ENCODE data around the gene ELL. TPM values are rescaled to one million over a fixed set of nuclear protein-coding genes. Genes with fewer than 3 reads are reported as not detected.

Gene ELL
- total and polyA plus RNA-seq, 9 of the 15 experiments (the other 6 are each of a cell fraction or from before 2014, with no cell fraction given): 0.24 to 22.5 (median 4.1) TPM

DNA sequence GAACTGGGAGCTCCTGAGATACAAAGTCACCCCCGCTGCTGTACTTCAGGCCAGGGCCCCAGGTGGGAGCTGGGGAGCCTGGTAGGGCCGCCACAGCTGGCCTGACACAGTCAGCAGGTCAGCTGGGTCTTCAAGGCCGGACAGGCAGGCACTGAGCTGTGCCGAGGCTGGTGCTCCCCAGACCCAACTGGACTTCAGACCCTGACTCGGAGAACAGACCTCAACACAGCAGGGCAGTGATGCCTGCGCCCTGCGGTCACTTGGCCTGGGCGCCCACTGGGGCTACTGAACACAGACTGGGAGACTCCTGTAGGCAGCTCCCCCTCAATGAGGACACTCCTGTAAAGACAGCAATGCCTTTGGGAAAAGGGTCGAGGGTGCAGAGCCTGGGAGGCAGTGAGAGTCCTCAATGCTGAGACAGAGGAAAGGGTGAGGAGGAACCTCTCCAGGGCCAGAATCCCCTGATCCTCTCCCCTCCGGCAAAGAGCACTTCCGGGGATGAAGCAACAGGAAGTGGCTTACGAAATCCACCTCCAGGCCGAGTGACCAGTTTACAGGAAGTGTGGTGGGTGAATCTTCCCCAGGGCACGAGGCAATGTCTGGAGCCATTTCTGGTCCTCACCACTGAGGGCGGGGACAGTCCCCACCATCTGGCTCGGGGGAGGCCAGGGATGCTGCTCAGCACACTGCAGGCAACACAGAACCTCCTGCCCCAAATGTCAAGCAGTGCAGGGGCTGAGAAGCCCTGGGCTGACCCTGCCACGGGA is 43.1 kb downstream of the ELL start:
- Histone ChIP-seq H2AFZ (ENCODE audit: low read depth, low read length) (no peak overlapping the region), H3K9me3 (replicated peaks; ENCODE audit: control insufficient read depth, insufficient read depth, low read depth, low read length) (no peaks in the 10 kb centered on the region), H4K20me1 (replicated peaks; ENCODE audit: control insufficient read depth, insufficient read depth, low read length) (peaks cover 43% of the 10 kb centered on the region), H3K27ac (ENCODE audit: extremely low read depth, low read depth, low read length) (peak overlapping the region; percentile 51; the same call in 2 of the 3 replicates), H3K9ac (ENCODE audit: insufficient read depth in 1 of 2, low read depth in 2 of 2, low read length in 2 of 2) (peak overlapping the region; percentile 9 to 85; a peak in 3 of 4 replicates), H3K27me3 (ENCODE audit: control insufficient read depth in 2 of 2, insufficient read depth in 2 of 2, low read length in 2 of 2) (no peaks in the 10 kb centered on the region), H3K4me3 (no peak overlapping the region), H3K4me2 (ENCODE audit: insufficient read depth, low read length) (no peak overlapping the region; the same call in 1 of the 2 replicates), H3K9me1 (ENCODE audit: control insufficient read depth, insufficient read depth, low read length) (peaks cover 5% of the 10 kb centered on the region), H3K36me3 (ENCODE audit: control insufficient read depth, insufficient read depth, low read length) (no peaks in the 10 kb centered on the region; the same call in 2 of the 3 replicates), H3K4me1 (replicated peaks in 1 of 2; ENCODE audit: control insufficient read depth in 2 of 2, insufficient read depth in 2 of 2, low read length in 2 of 2) (peaks cover 42 to 60% of the 10 kb centered on the region in 2 experiments), H3K79me2 (ENCODE audit: control insufficient read depth, insufficient read depth, low read length) (peaks cover 95% of the 10 kb centered on the region)
- in situ Hi-C loops (cut with MboI): no loop called here
- intact Hi-C loops (cut with micrococcal nuclease): loop anchor here (5.0 kb wide), 1 partner anchor 114 kb away; no protein-coding TSS in a partner anchor
- ChIA-PET POLR2A (no interaction called here), CTCF (ENCODE audit: low intra/inter-chr PET ratio) (interaction anchor here (0.7 kb wide), 1 partner anchor 16 kb away, joined by 3 read pairs; no protein-coding TSS in a partner anchor)
- ATAC-seq (peak; percentile 82), FAIRE-seq (peak; percentile 89), DNase-seq (ENCODE audit: extremely low read depth in 1 of 4, low spot score in 3 of 4) (peak in 2 of 4 experiments; percentile 69 to 71)
- WGBS (ENCODE audit: insufficient coverage, low coverage, missing lambda C conversion rate): 58% methylated on average over 17 of the region's 17 CpGs
- no TSS peak for BruUV-seq (replicated peaks)
- 0 out of 2 replicates have a peak, but pooled peaks have one; percentile 27 for TF ChIP-seq ATF7 (IDR thresholded peaks at IDR 0.05)
- TF ChIP-seq, protein P1, sequence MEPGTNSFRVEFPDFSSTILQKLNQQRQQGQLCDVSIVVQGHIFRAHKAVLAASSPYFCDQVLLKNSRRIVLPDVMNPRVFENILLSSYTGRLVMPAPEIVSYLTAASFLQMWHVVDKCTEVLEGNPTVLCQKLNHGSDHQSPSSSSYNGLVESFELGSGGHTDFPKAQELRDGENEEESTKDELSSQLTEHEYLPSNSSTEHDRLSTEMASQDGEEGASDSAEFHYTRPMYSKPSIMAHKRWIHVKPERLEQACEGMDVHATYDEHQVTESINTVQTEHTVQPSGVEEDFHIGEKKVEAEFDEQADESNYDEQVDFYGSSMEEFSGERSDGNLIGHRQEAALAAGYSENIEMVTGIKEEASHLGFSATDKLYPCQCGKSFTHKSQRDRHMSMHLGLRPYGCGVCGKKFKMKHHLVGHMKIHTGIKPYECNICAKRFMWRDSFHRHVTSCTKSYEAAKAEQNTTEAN (CRISPR knock-in tag; IDR thresholded peaks at IDR 0.05): no peak
- peak; percentile 92 for TF ChIP-seq GABPB1 (CRISPR knock-in tag; IDR thresholded peaks at IDR 0.05)
- no peak for TF ChIP-seq NCOA6 (IDR thresholded peaks at IDR 0.05)
- no peak for TF ChIP-seq NCOA4 (IDR thresholded peaks at IDR 0.05; ENCODE audit: partially characterized antibody)
- no peak for TF ChIP-seq CHCHD3 (CRISPR knock-in tag; IDR thresholded peaks at IDR 0.05)
- no peak for TF ChIP-seq ZNF445 (CRISPR knock-in tag; IDR thresholded peaks at IDR 0.05; ENCODE audit: low read depth)
- TF ChIP-seq MEF2A (IDR thresholded peaks at IDR 0.05; ENCODE audit: control insufficient read depth, low read depth, low read length): no peak
- TF ChIP-seq RB1 (IDR thresholded peaks at IDR 0.05; ENCODE audit: low read depth): no peak
- TF ChIP-seq SRF (CRISPR knock-in tag; IDR thresholded peaks at IDR 0.05): no peak
- no peak for TF ChIP-seq MIER1 (IDR thresholded peaks at IDR 0.05; ENCODE audit: low read depth)
- no peak for TF ChIP-seq ZNF668 (CRISPR knock-in tag; IDR thresholded peaks at IDR 0.05)
- no peak for TF ChIP-seq HDAC1 (IDR thresholded peaks at IDR 0.05)
- TF ChIP-seq PHB (CRISPR knock-in tag; IDR thresholded peaks at IDR 0.05): no peak
- no peak for TF ChIP-seq MTA3 (IDR thresholded peaks at IDR 0.05; ENCODE audit: borderline replicate concordance)
- no peak for TF ChIP-seq E2F1 (CRISPR knock-in tag; IDR thresholded peaks at IDR 0.05)
- TF ChIP-seq ZNF217 (CRISPR knock-in tag; IDR thresholded peaks at IDR 0.05): no peak
- no peak; the same call in 1 of the 2 replicates for TF ChIP-seq SMARCA4 (IDR thresholded peaks at IDR 0.05)
- no peak for TF ChIP-seq TAF7 (tag; IDR thresholded peaks at IDR 0.05)
- no peak for TF ChIP-seq PREB (CRISPR knock-in tag; IDR thresholded peaks at IDR 0.05)
- no peak for TF ChIP-seq NCOA1 (IDR thresholded peaks at IDR 0.05; ENCODE audit: low read depth)
